SK-N-SH treated with all-trans-retinoic acid at 6 μM for 48 hours (cell line): ENCODE data around the gene DCX.

ENCODE experiments used
- ATAC-seq: fragments of 200-7000 bp; cut with Tn5 transposase; 3 replicates; pipeline ENCODE4 v1.9.1; 2020; ENCODE audit warnings: mild to moderate bottlenecking, moderate library complexity
- ARNTL ChIP-seq: fragments of 450-650 bp; formaldehyde crosslinking; IDR thresholded peaks from 2 replicates; pipeline ENCODE4 v1.5.0; 2020; ENCODE audit warnings: low read depth, mild to moderate bottlenecking, moderate library complexity, borderline replicate concordance
- BACH2 ChIP-seq: fragments of 250-450 bp; sonication (Bioruptor Pico); IDR thresholded peaks from 2 replicates; pipeline ENCODE4 v1.9.0; 2021; ENCODE audit warnings: mild to moderate bottlenecking, borderline replicate concordance
- CREB5 ChIP-seq: fragments of 250-450 bp; sonication (Bioruptor Pico); IDR thresholded peaks from 2 replicates; pipeline ENCODE4 v1.5.1; 2020; ENCODE audit warnings: low read depth, mild to moderate bottlenecking, moderate library complexity
- CSDC2 ChIP-seq: fragments of 250-450 bp; sonication (Bioruptor Pico); IDR thresholded peaks from 2 replicates; pipeline ENCODE4 v1.5.0; 2020; ENCODE audit warnings: mild to moderate bottlenecking, moderate library complexity
- CSRNP3 ChIP-seq: fragments of 250-450 bp; sonication (Bioruptor Pico); IDR thresholded peaks from 2 replicates; pipeline ENCODE4 v1.5.1; 2021; ENCODE audit warnings: mild to moderate bottlenecking, moderate library complexity
- ESRRG ChIP-seq: fragments of 250-450 bp; sonication (Bioruptor Pico); IDR thresholded peaks from 2 replicates; pipeline ENCODE4 v1.6.1; 2021; ENCODE audit warnings: mild to moderate bottlenecking
- GLIS3 ChIP-seq: fragments of 250-450 bp; sonication (Bioruptor Pico); IDR thresholded peaks from 2 replicates; pipeline ENCODE4 v1.5.0; 2020; ENCODE audit warnings: mild to moderate bottlenecking, moderate library complexity
- ISL1 ChIP-seq: fragments of 250-450 bp; sonication (Bioruptor Pico); IDR thresholded peaks from 2 replicates; pipeline ENCODE4 v2.1.2; 2022; ENCODE audit warnings: mild to moderate bottlenecking, moderate library complexity
- OSR1 ChIP-seq: fragments of 250-450 bp; sonication (Bioruptor Pico); IDR thresholded peaks from 2 replicates; pipeline ENCODE4 v1.8.0; 2022; ENCODE audit warnings: moderate library complexity, mild to moderate bottlenecking, inconsistent platforms
- PATZ1 ChIP-seq: fragments of 250-450 bp; sonication (Bioruptor Pico); IDR thresholded peaks from 2 replicates; pipeline ENCODE4 v1.8.0; 2020; ENCODE audit warnings: mild to moderate bottlenecking, moderate library complexity, borderline replicate concordance
- POU6F1 ChIP-seq: fragments of 250-450 bp; sonication (Bioruptor Pico); IDR thresholded peaks from 2 replicates; pipeline ENCODE4 v1.8.0; 2021; ENCODE audit warnings: low read depth, mild to moderate bottlenecking, moderate library complexity, borderline replicate concordance
- PPARA ChIP-seq: fragments of 250-450 bp; sonication (Bioruptor Pico); IDR thresholded peaks from 2 replicates; pipeline ENCODE4 v1.5.0; 2020; ENCODE audit warnings: mild to moderate bottlenecking, borderline replicate concordance
- RARB ChIP-seq: fragments of 250-450 bp; sonication (Bioruptor Pico); IDR thresholded peaks from 2 replicates; pipeline ENCODE4 v1.8.0; 2021; ENCODE audit warnings: mild to moderate bottlenecking, moderate library complexity
- SNAI2 ChIP-seq: fragments of 250-450 bp; sonication (Bioruptor Pico); IDR thresholded peaks from 2 replicates; pipeline ENCODE4 v1.5.0; 2020; ENCODE audit warnings: mild to moderate bottlenecking, moderate library complexity
- TCF4 ChIP-seq: fragments of 250-450 bp; sonication (Bioruptor Pico); IDR thresholded peaks from 2 replicates; pipeline ENCODE4 v1.8.0; 2021; ENCODE audit warnings: mild to moderate bottlenecking, moderate library complexity, borderline replicate concordance
- TSHZ2 ChIP-seq: fragments of 250-450 bp; sonication (Bioruptor Pico); IDR thresholded peaks from 2 replicates; pipeline ENCODE4 v1.5.0; 2020; ENCODE audit warnings: mild to moderate bottlenecking, moderate library complexity
- ZC3H10 ChIP-seq: fragments of 250-450 bp; sonication (Bioruptor Pico); IDR thresholded peaks from 2 replicates; pipeline ENCODE4 v1.5.1; 2021; ENCODE audit warnings: mild to moderate bottlenecking, moderate library complexity
- ZFP3 ChIP-seq: fragments of 250-450 bp; sonication (Bioruptor Pico); IDR thresholded peaks from 2 replicates; pipeline ENCODE4 v1.5.0; 2020; ENCODE audit warnings: mild to moderate bottlenecking, moderate library complexity
- ZFP30 ChIP-seq: fragments of 450-650 bp; formaldehyde crosslinking; IDR thresholded peaks from 2 replicates; pipeline ENCODE4 v1.5.0; 2022; ENCODE audit warnings: mild to moderate bottlenecking, moderate library complexity
- ZNF565 ChIP-seq: fragments of 450-650 bp; formaldehyde crosslinking; conservative IDR thresholded peaks from 2 replicates; pipeline ENCODE4 v1.5.0; 2020; ENCODE audit warnings: low read depth, mild to moderate bottlenecking, moderate library complexity
- ZNF70 ChIP-seq: fragments of 450-650 bp; formaldehyde crosslinking; IDR thresholded peaks from 2 replicates; pipeline ENCODE4 v1.5.0; 2020; ENCODE audit warnings: mild to moderate bottlenecking, moderate library complexity
- ZNF8 ChIP-seq: fragments of 450-650 bp; formaldehyde crosslinking; IDR thresholded peaks from 2 replicates; pipeline ENCODE4 v1.5.0; 2020; ENCODE audit warnings: mild to moderate bottlenecking, moderate library complexity

Gene DCX

GRCh38 chrX:111411983-111412382, at the start of gene DCX:
Gene DCX, minus strand, starts transcription at chrX:111412192. Its CDS starts 1,794 bp downstream, at chrX:111410398.
- ATAC-seq, result no peak

GRCh38 chrX:111460607-111461006, 48.6 kb upstream of the DCX start:
- TF ChIP-seq ISL1 (CRISPR knock-in tag) (0 out of 2 replicates have a peak, but pooled peaks have one; percentile 17), SNAI2 (CRISPR knock-in tag) (no peak)
- TF ChIP-seq, all 23 proteins: peak for 1
- no peak for ATAC-seq

More at GRCh38 chrX:111411983-111412382, at the start of gene DCX:
- TF ChIP-seq POU6F1 (CRISPR knock-in tag), result no peak
- no peak for TF ChIP-seq ARNTL
- no peak for TF ChIP-seq RARB (CRISPR knock-in tag)
- no peak for TF ChIP-seq BACH2
- no peak for TF ChIP-seq CSRNP3 (CRISPR knock-in tag)
- TF ChIP-seq ISL1 (CRISPR knock-in tag), result no peak
- no peak for TF ChIP-seq ZFP30 (CRISPR knock-in tag)
- no peak for TF ChIP-seq ESRRG
- TF ChIP-seq CSDC2 (CRISPR knock-in tag), result no peak
- no peak for TF ChIP-seq CREB5
- no peak for TF ChIP-seq PPARA (CRISPR knock-in tag)
- TF ChIP-seq ZNF8, result no peak
- TF ChIP-seq TCF4 (CRISPR knock-in tag), result no peak
- TF ChIP-seq OSR1 (CRISPR knock-in tag), result no peak
- no peak for TF ChIP-seq PATZ1 (CRISPR knock-in tag)
- no peak for TF ChIP-seq ZFP3 (CRISPR knock-in tag)
- no peak for TF ChIP-seq ZNF565 (CRISPR knock-in tag)
- TF ChIP-seq SNAI2 (CRISPR knock-in tag), result no peak
- no peak for TF ChIP-seq TSHZ2 (CRISPR knock-in tag)
- TF ChIP-seq GLIS3, result no peak

GRCh38 chrX:111447298-111447697, 35.3 kb upstream of the DCX start:
- peak; percentile 63 for ATAC-seq
- no peak for TF ChIP-seq CREB5
- no peak for TF ChIP-seq TSHZ2 (CRISPR knock-in tag)
- no peak for TF ChIP-seq ZC3H10 (CRISPR knock-in tag)
- no peak for TF ChIP-seq POU6F1 (CRISPR knock-in tag)
- no peak for TF ChIP-seq ZNF70 (CRISPR knock-in tag)
- TF ChIP-seq BACH2, result no peak
- no peak for TF ChIP-seq ZFP30 (CRISPR knock-in tag)
- TF ChIP-seq CSDC2 (CRISPR knock-in tag), result no peak
- TF ChIP-seq RARB (CRISPR knock-in tag), result no peak
